ENCODE results near the gene FBXW9.

DNA sequence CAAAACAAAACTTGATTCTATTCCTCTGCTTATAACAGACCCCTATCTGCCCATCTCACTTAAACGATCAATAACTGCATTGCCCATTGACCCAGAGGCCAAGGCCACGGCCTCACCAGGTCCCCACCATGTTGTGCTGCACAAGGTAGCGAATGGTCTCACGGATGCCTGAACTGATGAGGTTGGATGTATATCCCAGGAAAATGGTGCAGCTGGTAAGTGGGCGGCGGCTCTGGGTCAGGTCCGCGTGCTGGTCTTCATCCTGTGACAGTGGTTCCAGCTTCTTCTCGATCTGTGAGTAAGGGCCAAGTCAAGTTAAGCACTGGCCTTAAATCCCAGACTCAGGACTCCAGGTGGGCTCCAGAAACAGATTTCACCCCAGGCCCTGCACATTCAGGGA lies 16.4 kb downstream of the FBXW9 start:
- TF ChIP-seq, protein P1, sequence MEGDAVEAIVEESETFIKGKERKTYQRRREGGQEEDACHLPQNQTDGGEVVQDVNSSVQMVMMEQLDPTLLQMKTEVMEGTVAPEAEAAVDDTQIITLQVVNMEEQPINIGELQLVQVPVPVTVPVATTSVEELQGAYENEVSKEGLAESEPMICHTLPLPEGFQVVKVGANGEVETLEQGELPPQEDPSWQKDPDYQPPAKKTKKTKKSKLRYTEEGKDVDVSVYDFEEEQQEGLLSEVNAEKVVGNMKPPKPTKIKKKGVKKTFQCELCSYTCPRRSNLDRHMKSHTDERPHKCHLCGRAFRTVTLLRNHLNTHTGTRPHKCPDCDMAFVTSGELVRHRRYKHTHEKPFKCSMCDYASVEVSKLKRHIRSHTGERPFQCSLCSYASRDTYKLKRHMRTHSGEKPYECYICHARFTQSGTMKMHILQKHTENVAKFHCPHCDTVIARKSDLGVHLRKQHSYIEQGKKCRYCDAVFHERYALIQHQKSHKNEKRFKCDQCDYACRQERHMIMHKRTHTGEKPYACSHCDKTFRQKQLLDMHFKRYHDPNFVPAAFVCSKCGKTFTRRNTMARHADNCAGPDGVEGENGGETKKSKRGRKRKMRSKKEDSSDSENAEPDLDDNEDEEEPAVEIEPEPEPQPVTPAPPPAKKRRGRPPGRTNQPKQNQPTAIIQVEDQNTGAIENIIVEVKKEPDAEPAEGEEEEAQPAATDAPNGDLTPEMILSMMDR (IDR thresholded peaks at IDR 0.05), result no peak
- TF ChIP-seq POLR2AphosphoS5 (IDR thresholded peaks at IDR 0.05; ENCODE audit: low read depth, low read length) (no peak), SIN3A (IDR thresholded peaks at IDR 0.05; ENCODE audit: borderline replicate concordance, insufficient read depth, low read depth, low read length) (no peak), REST (IDR thresholded peaks at IDR 0.05; ENCODE audit: insufficient read depth in 1 of 2, low read depth in 2 of 2, low read length in 1 of 2) (no peak)

Data from Panc1 (cell line).